NCI-H82 treated with DMSO at 0.1 percent for 48 hours (cell line): ENCODE results near the gene KDM5B.
"Not testable (repeated sequence)": the region's sequence is repeated elsewhere in the genome, so short reads cannot be mapped to it uniquely, and the experiment has no call there.

Experiments used
- DNase-seq: peaks from one replicate; lab custom pipeline; 2025; ENCODE audit not compliant: unreplicated experiment; lab: John Stamatoyannopoulos, UW

The KDM5B gene

DNA sequence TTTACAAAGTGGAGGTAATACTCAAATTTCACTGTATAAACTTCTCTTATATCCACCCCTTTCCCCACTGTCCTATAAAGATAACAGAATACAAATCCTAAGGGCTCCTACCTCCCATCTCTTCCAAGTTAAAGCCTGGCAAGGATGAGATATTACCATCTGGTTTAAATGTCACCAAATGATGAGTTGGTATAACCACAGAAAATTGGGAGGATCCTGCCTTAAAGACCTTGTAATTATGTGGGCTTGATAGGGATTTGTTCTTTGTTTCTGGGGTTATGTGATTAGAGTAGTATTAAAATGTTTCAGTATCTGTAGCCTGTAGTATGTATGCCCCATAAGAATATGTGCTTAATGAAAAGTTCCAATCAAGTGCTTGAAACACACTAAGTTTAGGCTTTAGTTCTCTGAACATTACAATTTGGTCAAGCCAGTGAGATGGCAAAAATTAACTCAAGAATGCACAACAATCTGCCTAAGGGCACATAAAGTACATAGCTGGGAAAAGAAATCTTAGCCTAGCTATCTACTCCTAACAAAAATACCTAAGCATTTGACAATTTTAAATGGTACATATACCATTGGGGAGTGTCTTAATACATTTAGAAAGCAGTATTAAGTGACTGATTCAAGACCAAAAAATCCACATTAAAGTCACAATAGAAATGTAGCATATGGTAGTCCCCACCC is 14.0 kb downstream of the KDM5B start:
- no peak for DNase-seq

DNA sequence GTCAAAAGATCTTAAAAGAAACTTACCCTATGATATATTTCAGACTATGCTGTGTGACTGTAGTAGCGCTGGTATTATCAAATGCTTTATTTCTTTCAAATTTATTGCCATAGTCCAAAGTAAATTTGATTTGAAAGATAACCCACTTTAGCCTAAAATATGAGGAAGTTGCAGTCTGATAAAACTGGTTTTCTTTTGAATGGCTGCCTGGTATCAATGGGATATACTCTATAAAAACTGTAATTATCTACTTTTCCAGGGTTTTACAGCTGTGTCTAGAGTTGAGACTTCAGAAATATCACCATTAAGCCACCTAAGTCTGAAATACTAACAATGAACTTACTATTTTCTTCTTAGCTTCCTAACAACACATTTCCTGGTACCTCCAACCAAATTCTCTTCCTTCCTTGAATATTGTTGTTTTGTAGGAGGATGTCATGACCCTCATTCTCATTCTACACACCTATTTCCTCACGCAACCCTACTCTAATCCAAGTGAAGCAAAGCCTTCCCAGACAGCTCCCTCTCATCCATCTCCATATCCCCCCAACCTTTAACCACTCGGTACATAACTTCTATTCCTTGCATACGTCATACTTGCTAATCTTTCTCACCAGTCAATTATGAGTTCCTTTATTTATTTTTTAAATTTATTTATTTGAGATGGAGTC is 17.0 kb downstream of the KDM5B start:
- no peak for DNase-seq

DNA sequence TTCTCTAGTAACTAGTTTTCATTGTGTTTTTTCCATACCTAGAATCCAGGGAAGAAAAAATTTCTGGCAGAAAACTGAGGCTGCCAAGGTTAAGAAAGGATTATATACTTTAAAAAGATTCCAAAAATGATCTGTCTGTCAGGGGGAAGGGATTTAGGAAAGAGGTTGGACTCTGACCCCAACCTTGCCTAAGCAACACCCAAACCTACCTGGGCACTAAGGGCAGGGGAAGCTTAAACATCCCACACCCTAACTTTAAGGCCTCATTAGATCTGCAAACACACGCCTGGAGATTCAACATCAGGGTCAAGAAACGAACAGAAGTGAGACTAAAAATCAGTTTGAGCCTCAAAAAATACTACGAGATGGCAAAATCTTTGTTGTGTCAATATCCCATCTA is 19.4 kb downstream of the KDM5B start:
- DNase-seq: no peak

DNA sequence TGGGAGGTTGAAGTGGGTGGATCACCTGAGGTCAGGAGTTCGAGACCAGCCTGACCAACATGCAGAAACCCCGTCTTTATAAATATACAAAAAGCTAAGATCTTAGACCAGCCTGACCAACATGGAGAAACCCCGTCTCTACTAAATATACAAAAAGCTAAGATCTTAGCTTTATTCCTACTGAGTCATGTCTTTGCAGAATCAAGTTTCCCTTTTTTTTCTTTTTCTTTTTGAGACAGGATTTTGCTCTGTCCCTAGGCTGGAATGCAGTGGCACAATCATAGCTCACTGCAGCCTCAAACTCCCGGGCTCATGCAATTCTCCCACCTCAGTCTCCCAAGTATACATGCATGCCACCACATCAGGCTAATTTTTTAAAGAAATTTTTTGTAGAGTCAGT is 21.4 kb downstream of the KDM5B start:
- no peak for DNase-seq

DNA sequence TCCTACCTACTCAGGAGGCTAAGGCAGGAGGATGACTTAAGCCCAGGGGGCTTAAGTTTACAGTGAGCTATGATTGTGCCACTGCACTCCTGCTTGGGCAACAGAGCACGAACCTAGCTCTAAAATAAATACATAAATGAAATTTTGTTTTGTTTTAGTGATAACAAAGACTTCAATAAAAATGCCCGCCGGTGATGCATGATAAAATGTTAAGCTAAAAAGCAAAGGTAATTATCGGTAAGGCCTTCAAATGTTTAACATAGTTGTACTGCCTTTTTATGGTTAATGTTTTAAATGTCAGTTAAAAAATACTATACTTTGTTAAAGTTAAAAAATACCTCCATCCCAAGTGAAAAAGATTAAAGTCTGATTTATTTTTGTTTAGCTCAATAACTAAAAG is 27.0 kb downstream of the KDM5B start:
- DNase-seq: no peak

DNA sequence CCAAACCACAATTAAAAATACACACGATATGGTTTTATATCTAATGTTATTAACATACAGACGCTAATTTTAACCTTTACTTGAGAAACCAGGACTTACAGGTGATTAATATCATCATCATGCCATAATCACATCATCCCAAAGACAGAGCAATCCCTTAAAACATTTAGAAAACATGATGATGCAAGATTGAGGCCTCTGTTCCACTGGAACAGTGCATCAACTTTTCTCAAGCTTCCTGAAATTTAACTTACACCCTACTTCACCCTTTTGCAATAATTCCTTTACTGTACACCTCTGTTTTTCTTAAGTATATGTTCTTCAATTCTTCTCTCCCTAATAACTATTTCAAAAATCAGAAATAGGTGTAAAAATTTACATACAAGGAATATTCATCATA is 38.1 kb downstream of the KDM5B start:
- no peak for DNase-seq

DNA sequence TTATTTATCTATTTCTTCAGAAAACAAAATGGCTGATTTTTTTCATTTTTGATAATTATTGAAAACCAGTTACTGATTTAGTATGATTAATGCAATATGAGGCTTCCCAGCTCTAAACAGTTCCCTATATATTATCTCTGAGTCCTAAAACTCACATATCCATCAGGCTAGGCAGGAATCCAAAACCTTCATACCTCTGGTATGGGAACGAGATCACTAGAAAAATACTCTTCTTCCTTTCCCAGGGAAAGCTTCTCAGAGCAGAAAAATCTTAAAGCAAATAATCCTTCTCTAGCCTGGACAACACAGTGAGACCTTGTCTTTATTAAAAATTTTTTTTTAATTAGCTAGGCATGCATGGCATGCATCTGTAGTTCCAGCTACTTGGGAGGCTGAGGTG is 42.5 kb downstream of the KDM5B start:
- DNase-seq: no peak

DNA sequence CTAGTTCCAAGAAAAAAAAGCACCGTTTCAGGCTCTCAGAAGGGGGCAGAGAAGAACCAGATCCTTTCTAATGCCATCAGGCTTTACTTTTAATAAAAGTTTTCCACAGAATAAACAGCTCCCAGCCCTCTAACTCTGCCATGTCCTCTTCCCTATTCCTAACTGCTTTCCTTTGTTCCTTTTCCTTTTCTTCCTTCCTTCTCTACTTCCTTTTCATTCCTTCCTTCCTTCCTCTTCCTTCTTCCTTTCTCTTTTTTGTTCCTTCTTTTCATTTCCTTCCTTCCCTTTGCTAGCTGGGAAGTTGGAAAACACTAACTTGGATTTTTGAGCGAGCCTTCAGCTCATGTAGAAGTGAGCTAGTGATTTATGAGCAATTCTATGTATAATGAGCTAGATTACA is 46.2 kb downstream of the KDM5B start:
- no peak for DNase-seq

DNA sequence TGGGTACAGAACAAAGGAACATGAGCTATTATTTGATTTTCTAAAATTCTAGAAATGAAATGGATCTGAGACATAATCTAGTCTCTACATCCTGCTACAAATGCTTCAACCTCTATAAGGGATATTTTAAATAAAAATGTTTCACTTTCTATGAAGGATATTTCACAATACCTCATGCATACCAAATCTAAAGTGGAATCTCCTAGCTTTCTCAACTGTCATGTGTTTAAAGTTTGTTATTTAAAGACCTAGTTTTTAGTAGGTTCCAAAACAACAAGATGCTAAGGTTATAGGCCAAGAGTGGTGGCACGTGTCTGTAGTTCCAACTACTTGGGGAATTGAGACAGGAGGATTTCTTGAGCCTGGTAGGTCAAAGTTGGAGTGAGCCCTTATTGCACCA is 47.6 kb downstream of the KDM5B start:
- no peak for DNase-seq

DNA sequence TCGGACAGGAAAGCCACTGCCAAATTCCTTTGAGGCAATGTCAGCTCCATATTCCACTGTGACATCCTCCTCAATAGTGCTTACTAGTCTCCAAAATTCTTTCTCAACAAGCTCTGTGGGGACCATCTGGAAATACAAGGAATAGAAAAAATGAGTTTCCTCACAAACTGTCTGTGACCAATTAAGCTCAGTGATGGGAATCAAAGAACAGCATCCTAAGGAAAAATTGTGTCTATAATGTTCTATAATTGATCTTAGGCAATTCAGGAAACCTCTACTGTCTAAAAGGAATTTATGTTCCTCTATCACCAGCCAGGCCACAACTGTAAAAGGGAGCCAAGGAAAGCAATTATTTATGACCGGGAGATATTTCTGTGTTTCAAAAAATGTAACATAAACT is 51.8 kb downstream of the KDM5B start:
- DNase-seq: no peak

DNA sequence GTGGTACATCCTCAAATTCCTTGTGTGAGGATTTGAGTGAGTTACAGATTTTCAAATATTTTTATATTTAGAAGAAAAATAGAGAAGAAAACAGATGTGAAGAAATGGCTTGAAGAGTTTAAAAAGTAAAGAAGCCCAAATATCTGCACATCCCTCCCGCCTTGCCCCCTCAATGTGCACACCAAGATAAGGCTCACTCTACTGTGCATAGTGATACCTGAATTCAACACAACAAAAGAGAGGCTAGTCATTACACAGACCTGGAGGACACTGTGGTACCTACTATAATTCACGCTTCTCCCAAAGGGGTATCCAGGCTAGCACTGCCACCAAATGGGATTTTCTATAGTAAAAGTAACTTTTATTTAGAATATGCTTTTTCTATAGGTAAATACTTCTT is 53.9 kb downstream of the KDM5B start:
- no peak for DNase-seq

DNA sequence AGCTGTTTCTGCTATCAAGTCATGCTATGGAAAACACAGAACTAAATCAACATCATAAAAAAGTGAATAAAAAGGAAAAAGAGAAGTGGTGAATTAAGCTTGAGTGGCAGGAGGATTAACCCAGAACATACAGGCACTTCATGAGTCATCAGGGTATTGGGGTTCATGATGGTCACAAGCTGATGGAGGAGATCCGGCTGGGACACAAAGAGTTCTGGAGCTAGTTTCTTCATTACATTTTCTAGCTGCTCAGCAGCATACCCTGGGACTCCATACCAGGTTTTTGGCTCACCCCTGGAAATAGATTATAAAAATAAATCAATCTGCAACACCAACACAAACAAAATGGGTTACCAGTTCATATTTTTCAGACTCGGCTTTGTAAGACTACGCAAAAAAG is 55.4 kb downstream of the KDM5B start:
- no peak for DNase-seq

DNA sequence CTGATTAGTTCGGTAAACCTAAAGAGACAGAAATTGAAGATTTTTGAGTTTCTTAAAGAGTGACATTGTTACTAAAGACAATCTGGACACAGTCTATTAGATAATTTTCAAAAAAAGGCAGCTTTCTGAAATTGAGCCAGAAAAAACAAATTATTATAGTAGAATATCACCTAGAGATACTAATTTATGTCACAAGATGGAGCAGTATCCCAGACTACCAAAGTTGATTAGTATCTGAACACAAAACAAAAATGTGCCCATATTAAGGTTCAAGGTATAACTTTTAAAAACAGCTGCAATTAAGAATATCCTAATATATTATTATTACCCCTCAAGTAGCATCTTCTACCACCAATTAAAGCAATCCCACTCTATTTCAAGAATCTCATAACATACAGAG is 57.5 kb downstream of the KDM5B start:
- DNase-seq: no peak

DNA sequence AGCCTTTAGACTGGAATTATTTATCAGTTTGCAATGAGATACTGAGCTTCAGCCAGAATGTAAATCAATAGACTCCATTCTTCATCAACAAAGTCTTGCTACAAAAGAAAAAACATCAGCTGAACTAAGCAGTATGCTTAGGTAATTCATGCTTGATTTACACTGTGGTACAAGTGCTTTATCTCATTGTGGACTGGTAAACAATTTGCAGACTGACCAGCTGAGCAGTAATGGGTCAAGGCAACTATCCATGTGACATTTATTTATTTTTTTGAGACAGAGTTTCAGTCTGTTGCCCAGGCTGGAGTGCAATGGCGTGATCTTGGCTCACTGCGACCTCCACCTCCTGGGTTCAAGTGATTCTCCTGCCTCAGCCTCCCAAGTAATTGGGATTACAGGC is 58.2 kb downstream of the KDM5B start:
- no peak for DNase-seq

DNA sequence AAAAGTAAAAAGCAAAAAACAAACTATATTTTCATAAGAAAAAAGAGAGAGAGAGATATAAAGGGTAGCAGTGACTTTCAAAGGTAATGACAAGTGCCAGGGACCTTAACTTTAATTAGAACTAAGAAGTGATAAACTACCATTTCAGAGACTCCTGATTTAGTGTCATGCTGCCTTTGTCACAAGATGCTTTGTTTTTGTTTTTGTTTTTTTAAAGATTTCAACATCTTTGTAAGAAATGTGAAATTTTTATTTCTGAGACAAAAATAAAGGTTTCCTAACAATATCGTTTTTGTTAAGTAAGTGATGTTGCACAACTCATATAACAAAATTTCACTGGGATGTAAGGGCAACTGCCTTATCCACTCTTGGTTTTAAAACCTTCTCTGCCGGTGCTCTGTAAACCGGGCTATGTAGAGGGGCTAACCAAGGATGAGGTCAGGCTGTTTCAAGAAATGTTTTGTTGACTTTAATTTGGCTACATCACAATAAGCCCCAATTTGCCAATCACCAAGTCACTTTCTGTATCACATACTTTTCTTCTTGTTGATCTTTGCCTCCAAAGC is 62.8 kb downstream of the KDM5B start:
- no peak for DNase-seq

DNA sequence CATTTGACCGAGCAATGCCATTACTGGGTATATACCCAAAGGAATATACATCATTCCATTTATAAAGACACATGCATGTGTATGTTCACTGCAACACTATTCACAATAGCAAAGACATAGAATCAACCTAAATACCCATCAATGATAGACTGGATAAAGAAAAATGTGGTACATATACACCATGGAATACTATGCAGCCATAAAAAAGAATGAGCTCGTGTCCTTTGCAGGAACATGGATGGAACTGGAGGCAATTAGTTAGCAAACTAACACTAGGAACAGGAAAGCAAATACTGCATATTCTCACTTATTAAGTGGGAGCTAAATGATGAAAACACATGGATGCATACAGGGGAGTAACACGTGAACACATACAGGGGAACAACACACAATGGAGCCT is 63.5 kb downstream of the KDM5B start:
- not testable (repeated sequence) for DNase-seq

DNA sequence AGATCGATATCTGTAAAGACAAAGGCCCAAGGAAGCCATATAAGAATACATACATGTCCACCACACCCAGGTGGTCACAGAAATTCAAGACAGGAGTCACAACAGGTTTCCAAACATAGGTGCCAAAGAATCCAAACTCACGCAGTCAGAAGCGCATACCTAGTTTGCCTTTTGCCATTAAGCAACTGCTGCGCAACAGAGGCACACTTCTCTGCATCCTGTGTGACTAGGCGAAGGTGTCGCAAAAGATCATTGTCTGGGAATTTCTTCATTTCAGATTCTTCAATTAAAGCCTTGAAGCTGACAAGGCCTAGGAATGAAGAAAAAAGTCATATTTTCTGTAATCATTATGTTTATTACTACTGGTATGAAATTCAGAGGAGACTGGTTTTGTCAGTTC is 65.7 kb downstream of the KDM5B start:
- DNase-seq: no peak

DNA sequence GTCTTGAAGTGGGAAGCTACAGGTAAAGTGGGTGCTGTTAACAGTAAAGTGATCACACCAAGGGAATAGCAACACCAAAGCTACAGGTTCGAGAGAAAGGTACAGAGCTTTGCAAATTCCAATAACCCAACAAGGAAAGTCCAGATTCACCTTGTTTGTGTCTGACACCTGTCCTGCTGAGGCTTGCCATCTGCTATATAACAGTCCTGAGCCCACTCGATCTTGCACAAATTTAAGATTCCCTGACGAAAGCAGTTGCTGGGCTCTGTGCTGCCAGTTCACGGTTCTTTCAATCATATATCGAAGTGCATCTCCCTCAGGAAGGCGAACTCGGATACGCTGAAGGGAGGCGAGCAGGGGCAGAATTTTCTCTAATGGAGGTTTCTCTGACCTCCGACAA is 75.0 kb downstream of the KDM5B start:
- DNase-seq: no peak

DNA sequence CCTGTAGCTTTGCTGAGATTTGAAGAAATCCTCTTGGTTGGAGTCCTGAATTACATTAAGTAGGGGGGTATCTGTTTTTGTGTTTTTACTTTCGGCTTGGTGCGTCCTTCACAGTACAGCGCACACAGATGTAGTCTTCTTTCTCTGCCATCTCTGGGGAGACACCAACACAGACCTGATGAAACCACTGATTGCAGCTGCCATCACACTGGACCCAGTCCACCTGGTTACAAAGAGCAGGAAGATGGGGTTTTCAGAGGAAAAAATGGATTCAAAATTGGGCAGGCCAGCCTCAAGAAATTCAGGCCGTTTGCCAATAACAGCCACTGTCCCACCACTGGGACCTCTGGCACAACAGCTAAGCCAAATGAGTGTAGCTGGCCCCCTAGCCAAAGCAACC is 79.3 kb downstream of the KDM5B start:
- no peak for DNase-seq

DNA sequence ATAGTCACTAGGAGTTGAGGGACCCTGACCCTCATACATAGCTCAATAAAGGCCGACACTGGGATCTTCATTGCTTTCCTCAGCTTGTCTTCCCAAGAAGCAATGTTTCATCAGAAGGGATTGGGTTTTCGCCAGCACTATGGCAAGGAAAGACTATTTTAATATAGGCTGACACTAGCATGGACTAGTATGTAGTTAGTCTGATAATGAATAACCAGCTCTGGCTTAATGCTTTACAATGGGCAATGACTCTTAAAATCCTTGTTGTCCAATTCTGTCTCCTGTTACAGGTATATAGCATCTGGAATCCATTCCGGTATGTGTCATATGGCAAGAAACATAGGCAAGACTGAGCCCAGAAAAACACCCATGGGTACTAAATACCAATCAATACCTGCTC is 82.7 kb downstream of the KDM5B start:
- no peak for DNase-seq

DNA sequence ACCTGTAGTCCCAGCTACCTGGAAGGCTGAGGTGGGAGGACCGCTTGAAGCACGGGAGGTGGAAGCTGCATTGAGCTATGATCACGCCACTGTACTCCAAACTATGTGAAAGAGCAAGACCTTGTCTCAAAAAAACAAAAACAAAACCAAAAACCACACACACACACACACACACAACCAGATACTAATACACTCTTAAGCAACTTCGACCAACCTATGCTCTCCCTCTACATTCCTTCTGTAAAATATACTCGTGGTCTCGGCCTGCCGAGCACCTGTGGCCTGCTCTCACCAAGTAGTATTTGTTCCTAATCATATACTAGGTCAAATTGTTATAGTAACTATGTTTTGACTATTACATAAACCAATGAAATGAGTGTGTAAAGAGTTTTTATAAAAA is 84.5 kb downstream of the KDM5B start:
- no peak for DNase-seq

DNA sequence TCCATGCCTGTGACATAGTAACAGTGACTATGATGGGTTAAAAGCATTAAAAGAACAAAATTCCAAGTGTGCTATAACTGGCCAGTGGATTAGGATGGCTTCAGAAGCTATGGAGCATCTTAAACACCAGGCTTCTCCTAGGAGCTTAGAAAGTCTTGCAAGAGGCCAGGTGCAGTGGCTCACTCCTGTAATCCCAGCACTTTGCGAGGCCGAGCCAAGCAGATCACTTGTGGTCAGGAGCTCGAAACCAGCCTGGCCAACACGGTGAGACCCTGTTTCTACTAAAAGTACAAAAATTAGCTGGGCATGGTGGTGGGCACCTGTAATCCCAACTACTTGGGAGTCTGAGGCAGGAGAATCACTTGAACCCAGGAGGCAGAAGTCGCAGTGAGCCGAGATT is 85.2 kb downstream of the KDM5B start:
- DNase-seq: not testable (repeated sequence)

DNA sequence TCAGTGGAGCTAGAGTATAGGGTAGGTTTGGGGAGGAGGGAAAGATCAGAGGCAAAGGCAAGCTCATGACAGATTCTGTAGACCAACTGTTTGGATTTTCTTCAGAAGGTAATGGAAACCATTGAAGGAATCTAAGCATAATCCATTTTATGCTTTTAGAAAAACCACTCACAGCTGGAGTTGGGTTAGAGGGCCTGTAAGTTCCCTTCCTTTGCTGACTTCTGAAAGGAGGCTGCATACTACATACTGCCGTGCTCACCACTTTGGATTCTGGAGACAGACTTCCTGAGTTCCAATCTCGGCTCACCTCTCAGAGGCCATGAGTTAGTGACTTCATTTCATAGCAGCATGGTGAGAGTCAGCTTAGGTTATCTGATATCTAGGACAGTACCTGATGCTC is 91.6 kb downstream of the KDM5B start:
- no peak for DNase-seq
